Smooth muscle cell (in vitro differentiated cells): ENCODE measurements around the gene HMGN2. TPM values are rescaled to one million over a fixed set of nuclear protein-coding genes. Genes with fewer than 3 reads are reported as not detected.

ENCODE experiments used
- DNase-seq: peaks from one replicate; lab custom pipeline; 2025; ENCODE audit not compliant: unreplicated experiment; lab: John Stamatoyannopoulos, UW
- H2AFZ ChIP-seq: fragments of 200-600 bp; sonication (generic); 2 replicates; pipeline ENCODE4 v1.6.0; 2016; ENCODE audit warnings: antibody characterized with exemption, low read depth, mild to moderate bottlenecking
- H3F3A ChIP-seq: fragments of 200-600 bp; sonication (generic); 2 replicates; pipeline ENCODE4 v1.6.0; 2017; ENCODE audit warnings: antibody characterized with exemption, low read depth
- H3K27ac ChIP-seq: fragments of 200-600 bp; sonication (generic); 2 replicates; pipeline ENCODE4 v1.5.1; 2016; ENCODE audit warnings: low read depth, mild to moderate bottlenecking
- H3K27me3 ChIP-seq: fragments of 200-600 bp; sonication (generic); 2 replicates; pipeline ENCODE4 v1.6.1; 2016; ENCODE audit warnings: low read depth, mild to moderate bottlenecking
- H3K36me3 ChIP-seq: fragments of 200-600 bp; sonication (generic); 2 replicates; pipeline ENCODE4 v1.5.1; 2016; ENCODE audit warnings: low read depth
- H3K4me1 ChIP-seq: fragments of 200-600 bp; sonication (generic); 2 replicates; pipeline ENCODE4 v1.5.1; 2016; ENCODE audit warnings: low read depth
- H3K4me2 ChIP-seq: fragments of 200-600 bp; sonication (generic); 2 replicates; pipeline ENCODE4 v1.6.0; 2016; ENCODE audit warnings: mild to moderate bottlenecking
- H3K4me3 ChIP-seq: fragments of 200-600 bp; sonication (generic); 2 replicates; pipeline ENCODE4 v1.5.1; 2016; ENCODE audit warnings: mild to moderate bottlenecking
- H3K79me2 ChIP-seq: fragments of 200-600 bp; sonication (generic); 2 replicates; pipeline ENCODE4 v1.6.0; 2016; ENCODE audit warnings: low read depth, mild to moderate bottlenecking
- H3K9ac ChIP-seq: fragments of 200-600 bp; sonication (generic); 2 replicates; pipeline ENCODE4 v1.6.0; 2016; ENCODE audit warnings: low read depth
- H3K9me3 ChIP-seq: fragments of 200-600 bp; sonication (generic); replicated peaks from 2 replicates; pipeline ENCODE4 v1.5.1; 2016; ENCODE audit warnings: low read depth
- H4K20me1 ChIP-seq: fragments of 200-600 bp; sonication (generic); 2 replicates; pipeline ENCODE4 v1.6.0; 2016; ENCODE audit warnings: low read depth
- WGBS: methylation state at CpG from one replicate; pipeline ENCODE4 v1.1.7; 2016; ENCODE audit warnings: low lambda C conversion rate; 5-methylcytosine and 5-hydroxymethylcytosine counted together
- polyA plus RNA-seq: library from polyadenylated mRNA; unstranded; fragments of >200 nt; fragmentation: Nextera tagmentation; extraction: Ambion mirVana; gene quantifications from 2 replicates; pipeline ENCODE4 v1.2.1, GENCODE V29; 2016
- total RNA-seq: library from RNA; depleted of rRNA; stranded (reverse); fragments of >200 nt; gene quantifications from 2 replicates; pipeline ENCODE4 v1.2.3, GENCODE V29; 2014
- TF ChIP-seq, protein P1 (sequence below): fragments of 200-600 bp; sonication (generic); IDR thresholded peaks from 2 replicates; pipeline ENCODE4 v1.5.1; 2017; ENCODE audit warnings: borderline replicate concordance, mild to moderate bottlenecking, antibody characterized with exemption; ENCODE audit not compliant: insufficient read depth, poor library complexity, severe bottlenecking

HMGN2 gene
- total and polyA plus RNA-seq, 2 experiments from 2014 or later = 170 to 448 TPM

DNA sequence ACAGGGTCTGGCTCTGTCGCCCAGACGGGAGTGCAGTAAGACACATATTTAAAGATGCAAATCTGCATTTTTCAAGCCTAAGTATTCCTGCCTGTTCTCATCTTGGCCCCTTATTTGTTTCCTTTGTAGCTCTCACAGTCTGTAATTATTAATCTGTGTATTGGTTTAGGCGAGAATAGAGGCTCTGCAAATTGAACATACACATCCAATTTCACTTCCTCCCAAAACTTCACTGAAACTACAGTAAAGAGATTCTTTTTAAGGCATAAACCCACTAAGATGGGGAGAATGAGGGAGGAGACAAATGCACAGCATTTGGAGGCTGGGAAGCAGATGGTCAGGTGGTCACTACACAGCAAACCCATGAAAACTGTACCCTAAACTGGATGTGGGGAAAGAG is 21.0 kb downstream of the HMGN2 start:
- H3K27ac ChIP-seq = no peak overlapping the region
- H2AFZ ChIP-seq = no peak overlapping the region
- H3K4me1 ChIP-seq = no peaks in the 10 kb centered on the region
- no peak overlapping the region for H3K4me2 ChIP-seq
- no peaks in the 10 kb centered on the region for H3K79me2 ChIP-seq
- H3K27me3 ChIP-seq = no peaks in the 10 kb centered on the region
- no peak overlapping the region for H3K4me3 ChIP-seq
- no peaks in the 10 kb centered on the region for H3K9me3 ChIP-seq
- no peaks in the 10 kb centered on the region for H3F3A ChIP-seq
- H3K9ac ChIP-seq = no peak overlapping the region
- no peaks in the 10 kb centered on the region for H3K36me3 ChIP-seq
- TF ChIP-seq, protein P1, sequence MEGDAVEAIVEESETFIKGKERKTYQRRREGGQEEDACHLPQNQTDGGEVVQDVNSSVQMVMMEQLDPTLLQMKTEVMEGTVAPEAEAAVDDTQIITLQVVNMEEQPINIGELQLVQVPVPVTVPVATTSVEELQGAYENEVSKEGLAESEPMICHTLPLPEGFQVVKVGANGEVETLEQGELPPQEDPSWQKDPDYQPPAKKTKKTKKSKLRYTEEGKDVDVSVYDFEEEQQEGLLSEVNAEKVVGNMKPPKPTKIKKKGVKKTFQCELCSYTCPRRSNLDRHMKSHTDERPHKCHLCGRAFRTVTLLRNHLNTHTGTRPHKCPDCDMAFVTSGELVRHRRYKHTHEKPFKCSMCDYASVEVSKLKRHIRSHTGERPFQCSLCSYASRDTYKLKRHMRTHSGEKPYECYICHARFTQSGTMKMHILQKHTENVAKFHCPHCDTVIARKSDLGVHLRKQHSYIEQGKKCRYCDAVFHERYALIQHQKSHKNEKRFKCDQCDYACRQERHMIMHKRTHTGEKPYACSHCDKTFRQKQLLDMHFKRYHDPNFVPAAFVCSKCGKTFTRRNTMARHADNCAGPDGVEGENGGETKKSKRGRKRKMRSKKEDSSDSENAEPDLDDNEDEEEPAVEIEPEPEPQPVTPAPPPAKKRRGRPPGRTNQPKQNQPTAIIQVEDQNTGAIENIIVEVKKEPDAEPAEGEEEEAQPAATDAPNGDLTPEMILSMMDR = no peak
- 85% methylated on average over 3 of the region's 3 CpGs for WGBS
- H4K20me1 ChIP-seq = no peaks in the 10 kb centered on the region
- no peak for DNase-seq

DNA sequence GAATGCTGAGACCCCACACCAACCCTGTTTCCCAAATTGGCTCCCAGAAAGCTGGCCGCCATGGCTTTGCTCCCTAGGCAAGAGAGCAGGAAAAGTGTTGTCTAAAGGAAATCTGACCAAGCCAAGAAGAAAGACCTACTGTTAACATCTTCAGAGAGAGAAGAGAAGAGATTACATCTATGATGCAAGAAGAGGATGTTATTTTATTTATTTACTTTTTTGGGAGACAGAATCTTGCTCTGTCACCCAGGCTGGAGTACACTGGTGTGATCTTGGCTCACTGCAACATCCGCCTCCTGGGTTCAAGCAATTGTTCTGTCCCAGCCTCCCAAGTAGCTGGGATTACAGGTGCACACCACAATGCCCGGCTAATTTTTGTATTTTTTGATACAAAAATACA is 21.7 kb downstream of the HMGN2 start:
- Histone ChIP-seq H3K27ac (no peak overlapping the region), H3K9ac (no peak overlapping the region), H3K36me3 (no peaks in the 10 kb centered on the region), H3K79me2 (no peaks in the 10 kb centered on the region), H2AFZ (no peak overlapping the region), H3K4me2 (no peak overlapping the region), H3K27me3 (no peaks in the 10 kb centered on the region), H4K20me1 (no peaks in the 10 kb centered on the region), H3K9me3 (no peaks in the 10 kb centered on the region), H3K4me3 (no peak overlapping the region), H3K4me1 (no peaks in the 10 kb centered on the region), H3F3A (no peaks in the 10 kb centered on the region)
- TF ChIP-seq, protein P1 = no peak
- WGBS = 96% methylated on average over 3 of the region's 3 CpGs
- no peak for DNase-seq

DNA sequence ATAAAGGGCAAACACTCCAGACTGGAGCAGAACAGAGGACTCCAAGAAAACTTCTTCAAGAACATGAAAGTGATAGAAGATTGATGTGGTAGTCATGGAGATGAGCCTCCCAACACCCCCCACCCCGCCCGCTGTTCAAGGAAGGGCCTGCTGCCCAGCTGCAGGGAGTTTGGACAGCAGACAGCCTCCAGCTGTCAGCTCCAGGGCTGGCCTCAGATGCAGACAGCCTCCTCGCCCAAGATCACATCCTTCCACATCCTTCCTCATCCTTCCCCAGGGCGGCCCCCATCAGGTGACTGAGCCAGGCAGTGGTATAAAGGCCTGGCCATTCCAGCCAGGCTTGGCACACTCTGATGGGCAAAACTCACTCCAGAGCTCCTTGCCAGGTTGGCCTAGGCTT is 24.6 kb downstream of the HMGN2 start:
- peaks cover 7% of the 10 kb centered on the region for H3K4me1 ChIP-seq
- 85% methylated on average over 4 of the region's 4 CpGs for WGBS
- H3K9ac ChIP-seq = no peak overlapping the region
- no peaks in the 10 kb centered on the region for H4K20me1 ChIP-seq
- no peak overlapping the region for H3K4me2 ChIP-seq
- TF ChIP-seq, protein P1 = no peak
- DNase-seq = no peak
- H3K79me2 ChIP-seq = no peaks in the 10 kb centered on the region
- no peaks in the 10 kb centered on the region for H3K27me3 ChIP-seq
- H2AFZ ChIP-seq = no peak overlapping the region
- H3K4me3 ChIP-seq = no peak overlapping the region
- no peaks in the 10 kb centered on the region for H3K36me3 ChIP-seq
- no peaks in the 10 kb centered on the region for H3F3A ChIP-seq
- no peaks in the 10 kb centered on the region for H3K9me3 ChIP-seq
- no peak overlapping the region for H3K27ac ChIP-seq

DNA sequence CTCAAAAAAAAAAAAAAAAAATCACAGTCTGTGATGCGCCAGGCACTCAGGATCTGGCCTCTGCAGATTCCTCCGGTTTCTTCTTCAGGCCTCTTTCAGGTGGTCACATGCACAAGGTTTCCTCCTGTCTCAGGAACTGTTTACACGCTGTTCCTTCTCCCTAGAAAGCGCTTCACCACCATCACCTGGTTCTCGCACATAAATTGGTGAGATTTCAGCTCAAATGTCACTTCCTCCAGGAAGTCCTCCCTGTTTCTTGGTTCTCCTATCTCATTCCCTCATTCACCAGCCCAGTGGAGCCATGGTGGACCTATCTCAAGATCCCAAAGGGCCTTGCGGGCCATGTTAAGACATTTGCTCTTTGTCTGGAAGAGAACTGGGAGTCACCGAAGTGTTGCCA is 26.7 kb downstream of the HMGN2 start:
- no peak for DNase-seq
- H2AFZ ChIP-seq = no peak overlapping the region
- WGBS = 96% methylated on average over 7 of the region's 7 CpGs
- H3K4me2 ChIP-seq = no peak overlapping the region
- no peaks in the 10 kb centered on the region for H3K27me3 ChIP-seq
- H3K4me3 ChIP-seq = no peak overlapping the region
- no peaks in the 10 kb centered on the region for H3F3A ChIP-seq
- TF ChIP-seq, protein P1 = no peak
- no peaks in the 10 kb centered on the region for H3K79me2 ChIP-seq
- H4K20me1 ChIP-seq = no peaks in the 10 kb centered on the region
- H3K4me1 ChIP-seq = peaks cover 7% of the 10 kb centered on the region
- no peak overlapping the region for H3K27ac ChIP-seq
- no peak overlapping the region for H3K9ac ChIP-seq
- H3K9me3 ChIP-seq = no peaks in the 10 kb centered on the region
- H3K36me3 ChIP-seq = no peaks in the 10 kb centered on the region
